Activated CD4-positive, CD25-positive, alpha-beta regulatory T cell (primary cell): ENCODE results near the gene CLEC4G.

Experiments used
- DNase-seq, 4 experiments: peaks; one replicate each; lab custom pipeline; 2025; lab: John Stamatoyannopoulos, UW

CLEC4G gene

GRCh38 chr19:7697721-7698287, 34.1 kb downstream of the CLEC4G start:
- DNase-seq: no peak

GRCh38 chr19:7694499-7694898, 37.4 kb downstream of the CLEC4G start:
- no peak for DNase-seq

- no peak for DNase-seq
These were observed 39.4 kb downstream of the CLEC4G start for GRCh38 chr19:7692417-7693088.

GRCh38 chr19:7691497-7691896, 40.4 kb downstream of the CLEC4G start:
- DNase-seq: no peak

- no peak for DNase-seq
These were observed 41.1 kb downstream of the CLEC4G start for GRCh38 chr19:7690779-7691258.

GRCh38 chr19:7689165-7689564, 42.7 kb downstream of the CLEC4G start:
- DNase-seq: no peak

GRCh38 chr19:7687177-7687576, 44.7 kb downstream of the CLEC4G start:
- no peak for DNase-seq

- DNase-seq: no peak
These were observed 46.1 kb downstream of the CLEC4G start for GRCh38 chr19:7685546-7686445.

GRCh38 chr19:7682175-7682855, 49.6 kb downstream of the CLEC4G start:
- DNase-seq: no peak

GRCh38 chr19:7681340-7682174, 50.4 kb downstream of the CLEC4G start:
- DNase-seq: peak; percentile 64 to 78 (median 70)

GRCh38 chr19:7680606-7681339, 51.1 kb downstream of the CLEC4G start, which contains the start of gene TRAPPC5:
TSS of gene TRAPPC5 (plus strand) at chr19:7680833. CDS start at chr19:7682254, 1,421 bp downstream.
- peak; percentile 69 to 81 (median 76) for DNase-seq

- DNase-seq: no peak
These were observed 51.9 kb downstream of the CLEC4G start for GRCh38 chr19:7679771-7680605.

GRCh38 chr19:7678971-7679751, 52.7 kb downstream of the CLEC4G start:
- DNase-seq: peak; percentile 33 to 45 (median 41)
